ENCODE results near the gene TOP2A. TPM values are rescaled to one million over a fixed set of nuclear protein-coding genes. Genes with fewer than 3 reads are reported as not detected.

TOP2A gene
- total RNA-seq, 1 donor from 2014 or later = 10.5 TPM

- peak; percentile 85 to 86 for DNase-seq (ENCODE audit: low read depth in 2 of 2)
Measured at GRCh38 chr17:40452216-40452787, 34.6 kb upstream of the TOP2A start.

GRCh38 chr17:40451420-40451819 lies 33.7 kb upstream of the TOP2A start:
- DNase-seq (ENCODE audit: low read depth in 2 of 2) = peak in 1 of 2 donors; percentile 28

DNA sequence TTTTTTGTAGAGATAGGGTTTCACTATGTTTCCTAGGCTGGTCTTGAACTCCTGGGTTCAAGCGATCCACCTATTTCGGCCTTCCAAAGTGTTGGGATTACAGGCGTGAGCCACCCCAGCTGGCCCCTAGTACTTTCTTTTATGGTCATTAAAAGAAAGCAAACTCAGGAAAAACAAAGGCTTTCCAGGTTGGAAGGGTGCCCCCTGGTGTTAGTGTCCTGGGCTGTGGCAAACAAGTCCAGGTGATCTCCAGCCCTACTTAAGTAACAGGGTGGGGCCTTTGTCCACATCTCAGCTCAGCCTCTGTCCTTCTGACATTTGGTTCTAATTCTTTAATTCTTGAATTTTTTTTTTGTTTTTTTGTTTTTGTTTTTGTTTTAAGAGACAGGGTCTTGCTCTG lies 32.5 kb upstream of the TOP2A start:
- DNase-seq (ENCODE audit: low read depth in 2 of 2) = peak; percentile 59 to 65

DNA sequence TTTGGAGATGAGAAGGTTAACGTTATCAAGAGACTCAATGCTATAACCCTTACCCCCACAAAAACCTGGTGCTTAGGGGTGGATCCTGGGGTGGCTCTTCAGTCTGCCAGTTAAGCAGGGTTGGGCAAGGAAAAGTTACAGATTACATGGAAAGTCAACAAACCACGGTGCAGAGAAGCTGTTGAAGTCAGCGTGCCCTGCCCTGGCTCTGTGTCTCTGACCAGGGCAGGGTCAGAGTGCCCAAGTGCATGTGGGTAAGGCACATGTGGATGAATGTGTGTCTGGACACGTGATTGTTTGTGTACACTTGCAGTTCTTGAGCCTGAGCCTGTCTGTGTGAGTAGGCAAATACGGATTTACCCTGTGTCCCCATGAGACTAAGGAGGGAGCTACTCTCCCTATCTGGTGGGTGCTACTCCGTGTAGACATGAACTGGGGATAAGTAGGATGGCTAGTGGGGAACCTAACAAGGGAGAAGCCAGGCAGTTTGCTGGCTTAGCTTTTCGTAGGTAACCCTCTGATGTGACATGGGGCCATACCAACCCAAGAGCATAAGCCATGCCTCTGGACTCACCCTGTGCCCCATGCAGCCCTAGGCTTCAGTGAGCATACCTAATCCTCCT lies 31.1 kb upstream of the TOP2A start:
- peak in 1 of 2 donors; percentile 43 for DNase-seq (ENCODE audit: low read depth in 2 of 2)

DNA sequence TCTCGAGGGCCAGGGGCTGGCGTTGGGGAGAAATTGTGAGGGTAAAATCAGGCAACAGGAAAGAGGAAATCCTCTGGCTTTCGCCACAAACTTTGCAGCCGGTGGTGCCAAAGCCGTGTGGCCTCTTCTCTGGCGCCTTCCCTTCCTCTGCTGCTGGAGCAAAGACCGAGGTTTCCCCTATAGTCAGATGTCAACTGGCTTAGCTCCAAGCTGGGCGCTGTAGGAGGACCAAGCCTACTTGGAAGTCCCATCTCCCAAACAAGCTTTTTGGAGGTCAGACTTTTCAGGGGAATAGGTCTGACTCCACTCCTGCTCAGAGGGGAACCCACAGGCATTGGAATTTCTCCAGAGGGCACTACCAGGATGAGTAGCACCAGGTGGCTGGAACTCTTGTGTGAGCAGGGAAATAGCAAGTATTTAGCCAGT lies 30.5 kb upstream of the TOP2A start:
- DNase-seq (ENCODE audit: low read depth in 2 of 2) = peak in 1 of 2 donors; percentile 43

- no peak for DNase-seq (ENCODE audit: low read depth in 2 of 2)
Measured at GRCh38 chr17:40447806-40448205, 30.1 kb upstream of the TOP2A start.

DNA sequence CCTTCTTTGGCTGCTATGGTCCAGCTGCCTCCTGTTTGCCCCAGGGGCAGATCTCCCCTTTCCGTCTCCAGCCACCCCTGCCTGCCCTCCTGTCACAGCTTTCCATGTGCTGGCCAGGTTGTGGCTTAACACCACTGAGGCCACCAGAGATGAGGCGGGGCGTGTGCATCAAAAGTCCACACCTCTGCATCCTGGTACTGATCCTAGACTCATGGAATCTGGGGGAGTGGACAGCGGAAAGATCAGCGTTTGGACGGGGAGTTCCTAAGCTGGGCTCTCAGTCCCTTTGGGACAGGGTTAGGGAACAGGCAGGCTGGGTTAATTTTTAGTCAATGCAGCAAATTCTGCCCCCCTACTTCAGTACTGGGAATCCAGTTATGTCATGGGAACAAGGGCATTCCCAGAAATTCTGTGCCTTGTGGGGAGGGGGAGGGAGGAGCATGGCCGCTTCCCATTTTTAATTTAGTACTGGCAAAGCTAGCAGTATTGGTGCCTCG lies 29.5 kb upstream of the TOP2A start:
- peak in 1 of 2 donors; percentile 25 for DNase-seq (ENCODE audit: low read depth in 2 of 2)

DNA sequence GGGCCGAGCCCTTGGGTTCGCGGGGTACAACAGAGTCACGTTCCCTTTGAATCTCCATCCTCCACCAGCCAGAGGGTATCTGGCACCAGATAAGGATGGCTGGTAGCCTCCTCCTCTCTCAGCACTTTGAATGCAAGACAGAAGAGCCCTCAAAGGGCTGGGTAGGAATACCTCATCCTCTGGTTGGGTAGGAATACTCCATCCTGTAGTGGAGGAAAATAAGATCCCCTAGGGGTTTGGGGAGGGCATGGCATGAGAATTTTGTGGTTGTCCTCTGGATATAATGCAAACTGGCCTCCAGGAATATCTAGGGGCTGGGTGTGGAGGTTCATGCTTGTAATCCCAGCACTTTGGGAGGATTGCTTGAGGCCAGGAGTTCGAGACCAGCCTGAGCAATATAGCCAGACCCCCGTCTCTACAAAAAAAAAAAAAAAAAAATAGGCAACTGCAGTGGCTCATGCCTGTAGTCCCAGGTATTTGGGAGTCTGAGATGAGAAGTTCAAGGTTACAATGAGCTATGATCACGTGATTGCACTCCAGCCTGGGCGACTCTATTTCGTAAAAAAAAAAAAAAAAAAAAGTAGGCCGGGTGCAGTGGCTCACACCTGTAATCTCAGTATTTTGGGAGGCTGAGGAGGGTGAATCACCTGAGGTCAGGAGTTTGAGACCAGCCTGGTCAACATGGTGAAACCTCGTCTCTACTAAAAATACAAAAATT lies 28.2 kb upstream of the TOP2A start:
- peak in 1 of 2 donors; percentile 27 for DNase-seq (ENCODE audit: low read depth in 2 of 2)

- peak in 1 of 2 donors; percentile 26 for DNase-seq (ENCODE audit: low read depth in 2 of 2)
Measured at GRCh38 chr17:40443988-40444899, 26.5 kb upstream of the TOP2A start.

DNA sequence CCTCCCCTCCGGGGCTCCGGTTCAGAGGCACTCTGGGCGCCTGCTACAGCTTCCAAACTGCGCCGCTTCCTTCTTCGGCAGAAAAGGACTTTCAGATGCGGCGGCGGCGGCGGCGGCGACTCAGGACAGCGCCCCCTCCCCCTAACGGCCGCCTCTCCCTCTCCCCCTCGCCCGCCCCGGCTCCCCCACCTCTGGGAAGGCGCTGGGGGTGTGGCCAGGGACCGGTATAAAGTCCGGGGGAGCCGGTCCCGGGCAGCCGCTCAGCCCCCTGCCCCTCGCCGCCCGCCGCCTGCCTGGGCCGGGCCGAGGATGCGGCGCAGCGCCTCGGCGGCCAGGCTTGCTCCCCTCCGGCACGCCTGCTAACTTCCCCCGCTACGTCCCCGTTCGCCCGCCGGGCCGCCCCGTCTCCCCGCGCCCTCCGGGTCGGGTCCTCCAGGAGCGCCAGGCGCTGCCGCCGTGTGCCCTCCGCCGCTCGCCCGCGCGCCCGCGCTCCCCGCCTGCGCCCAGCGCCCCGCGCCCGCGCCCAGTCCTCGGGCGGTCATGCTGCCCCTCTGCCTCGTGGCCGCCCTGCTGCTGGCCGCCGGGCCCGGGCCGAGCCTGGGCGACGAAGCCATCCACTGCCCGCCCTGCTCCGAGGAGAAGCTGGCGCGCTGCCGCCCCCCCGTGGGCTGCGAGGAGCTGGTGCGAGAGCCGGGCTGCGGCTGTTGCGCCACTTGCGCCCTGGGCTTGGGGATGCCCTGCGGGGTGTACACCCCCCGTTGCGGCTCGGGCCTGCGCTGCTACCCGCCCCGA lies 25.7 kb upstream of the TOP2A start, which contains the start of gene IGFBP4:
IGFBP4 (plus strand) TSS at position 255 of the 792 bp plus-strand sequence; CDS start at position 541, 286 bp downstream.
- DNase-seq (ENCODE audit: low read depth in 2 of 2) = peak; percentile 81 to 86

DNA sequence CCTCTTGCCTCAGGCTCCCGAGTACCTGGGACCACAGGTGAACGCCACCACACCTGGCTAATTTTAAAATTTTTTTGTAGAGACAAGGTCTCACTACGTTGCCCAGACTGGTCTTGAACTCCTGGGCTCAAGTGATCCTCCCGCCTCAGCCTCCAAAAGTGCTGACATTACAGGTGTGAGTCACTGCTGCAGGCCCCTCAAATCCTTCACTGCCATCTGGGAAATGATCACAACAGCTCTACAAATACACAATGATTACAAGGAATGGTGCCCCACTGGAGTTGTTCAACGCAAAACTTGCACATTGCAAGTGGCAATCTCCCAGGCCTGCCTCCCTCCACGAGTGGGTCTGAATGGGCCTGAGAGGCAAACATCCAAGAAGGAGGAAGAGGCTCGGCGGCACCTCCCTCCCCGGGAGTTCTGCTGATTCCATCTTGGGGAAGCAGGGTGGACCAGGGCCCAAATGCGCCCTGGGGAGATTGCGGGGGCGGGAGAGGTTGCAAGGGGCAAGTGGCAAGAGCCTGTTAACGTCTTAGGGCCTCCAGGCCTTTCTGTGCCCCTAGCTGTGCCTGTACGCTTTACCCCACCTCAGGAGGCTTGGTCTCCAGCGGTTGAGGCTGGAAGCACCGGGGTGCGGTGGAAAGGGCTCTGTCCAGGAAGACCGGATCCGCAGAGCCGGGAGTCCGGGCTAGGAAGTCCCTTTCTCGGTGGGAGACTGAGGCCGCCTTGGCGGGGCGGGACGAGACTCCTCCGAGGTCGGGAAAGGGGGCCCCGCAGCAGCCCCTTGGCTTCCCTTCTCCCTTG lies 24.9 kb upstream of the TOP2A start:
- DNase-seq (ENCODE audit: low read depth in 2 of 2) = peak in 1 of 2 donors; percentile 39

- no peak for DNase-seq (ENCODE audit: low read depth in 2 of 2)
Measured at GRCh38 chr17:40440166-40440565, 22.5 kb upstream of the TOP2A start.

DNA sequence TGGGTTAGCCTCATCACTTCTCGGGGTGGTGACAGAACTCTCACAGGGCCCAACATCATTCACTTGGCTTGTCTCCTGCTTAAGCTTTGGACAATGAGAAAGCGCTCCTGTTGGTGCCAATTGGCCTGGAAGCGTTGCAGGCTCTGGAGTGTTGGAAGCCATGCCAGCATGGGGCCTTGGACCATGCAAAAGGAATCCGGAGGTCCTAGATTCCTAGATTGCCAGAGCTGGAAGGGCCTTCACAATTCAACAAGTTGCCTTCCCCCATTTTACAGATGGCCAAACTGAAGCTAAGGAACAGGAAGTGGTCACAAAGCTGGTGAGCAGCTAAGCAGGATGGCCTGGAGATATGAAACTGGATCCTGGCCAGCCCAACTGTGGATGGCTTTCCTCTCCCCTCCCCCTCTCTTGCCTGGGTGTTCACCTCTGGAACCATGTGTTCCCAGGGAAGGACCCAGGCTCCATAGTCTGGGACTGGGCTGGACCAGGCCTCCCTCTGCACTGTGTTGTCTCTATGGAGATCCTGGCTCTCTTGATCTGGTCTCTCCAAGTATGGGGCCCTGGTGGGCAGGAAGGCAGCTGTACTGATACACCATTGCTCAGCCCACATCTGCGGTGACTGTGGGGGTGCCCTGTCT lies 19.5 kb upstream of the TOP2A start:
- DNase-seq (ENCODE audit: low read depth in 2 of 2) = no peak

GRCh38 chr17:40436636-40437035 lies 18.9 kb upstream of the TOP2A start:
- DNase-seq (ENCODE audit: low read depth in 2 of 2) = no peak

GRCh38 chr17:40433551-40434415 lies 16.1 kb upstream of the TOP2A start:
- DNase-seq (ENCODE audit: low read depth in 2 of 2) = no peak

- DNase-seq (ENCODE audit: low read depth in 2 of 2) = no peak
Measured at GRCh38 chr17:40432864-40433528, 15.3 kb upstream of the TOP2A start.

DNA sequence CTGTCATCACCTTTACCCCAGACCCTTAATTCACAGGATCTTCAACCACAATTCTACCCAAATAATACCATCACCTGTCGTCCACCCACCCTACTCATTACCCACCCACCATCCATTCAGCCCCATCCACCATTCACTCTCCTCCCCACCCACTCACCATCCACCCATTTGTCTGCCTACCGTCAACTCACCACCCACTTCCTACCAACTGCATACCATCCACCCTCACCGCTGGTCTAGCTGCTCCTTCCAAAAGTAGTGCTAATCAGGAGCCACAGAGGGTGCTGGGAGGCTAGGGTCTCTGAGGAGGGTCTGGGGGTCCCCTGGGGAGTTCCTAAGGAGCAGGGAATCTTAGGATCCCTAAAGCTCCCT lies 13.5 kb upstream of the TOP2A start:
- no peak for DNase-seq (ENCODE audit: low read depth in 2 of 2)

All from lung microvascular endothelial cell (primary cell).